HEK293 (cell line): ENCODE results near the gene CD2.

ENCODE experiments used
- KLF8 ChIP-seq: fragments of 450-650 bp; formaldehyde crosslinking; IDR thresholded peaks from 2 replicates; pipeline ENCODE4 v1.5.1; 2016; ENCODE audit warnings: missing biosample characterization, missing genetic modification characterization
- KLF9 ChIP-seq: fragments of 450-650 bp; formaldehyde crosslinking; IDR thresholded peaks from 2 replicates; pipeline ENCODE4 v1.5.1; 2016; ENCODE audit warnings: missing biosample characterization, missing genetic modification characterization, low read depth
- REPIN1 ChIP-seq: fragments of 450-650 bp; formaldehyde crosslinking; IDR thresholded peaks from 2 replicates; pipeline ENCODE4 v1.5.1; 2017; ENCODE audit warnings: missing biosample characterization, missing genetic modification characterization, low read depth
- ZBTB20 ChIP-seq: fragments of 450-650 bp; formaldehyde crosslinking; IDR thresholded peaks from 2 replicates; pipeline ENCODE4 v1.5.1; 2016; ENCODE audit warnings: missing biosample characterization, missing genetic modification characterization
- ZNF121 ChIP-seq: fragments of 450-650 bp; formaldehyde crosslinking; IDR thresholded peaks from 2 replicates; pipeline ENCODE4 v1.5.1; 2016; ENCODE audit warnings: missing biosample characterization, missing genetic modification characterization
- ZNF26 ChIP-seq: fragments of 450-650 bp; formaldehyde crosslinking; IDR thresholded peaks from 2 replicates; pipeline ENCODE4 v1.5.1; 2016; ENCODE audit warnings: missing biosample characterization, missing genetic modification characterization
- ZNF274 ChIP-seq, 2 experiments: fragments of 200-500 bp in 1 of 2; fragments of 450-650 bp in 1 of 2; sonication (Bioruptor generic) in 1 of 2; formaldehyde crosslinking in 1 of 2; IDR thresholded peaks; 2 replicates each; pipeline versions ENCODE4 v1.5.1 to v1.6.1; 2014 to 2016; ENCODE audit warnings: borderline replicate concordance in 1 of 2, inconsistent platforms in 1 of 2, low read length in 1 of 2, missing biosample characterization in 1 of 2, missing genetic modification characterization in 1 of 2
- ZNF350 ChIP-seq: fragments of 450-650 bp; formaldehyde crosslinking; IDR thresholded peaks from 2 replicates; pipeline ENCODE4 v1.5.0; 2017; ENCODE audit warnings: missing biosample characterization, mild to moderate bottlenecking, missing genetic modification characterization
- ZNF521 ChIP-seq: fragments of 450-650 bp; formaldehyde crosslinking; IDR thresholded peaks from 2 replicates; pipeline ENCODE4 v1.5.1; 2017; ENCODE audit warnings: missing biosample characterization, mild to moderate bottlenecking, missing genetic modification characterization
- ZNF626 ChIP-seq: fragments of 450-650 bp; sonication (Bioruptor Pico); formaldehyde crosslinking; IDR thresholded peaks from 2 replicates; pipeline ENCODE4 v1.5.1; 2018; ENCODE audit warnings: missing biosample characterization, missing genetic modification characterization, inconsistent platforms
- ZNF704 ChIP-seq: fragments of 450-650 bp; formaldehyde crosslinking; IDR thresholded peaks from 2 replicates; pipeline ENCODE4 v1.5.1; 2016; ENCODE audit warnings: missing biosample characterization, missing genetic modification characterization
- TF ChIP-seq, protein P1 (sequence below): fragments of 450-650 bp; formaldehyde crosslinking; IDR thresholded peaks from 2 replicates; pipeline ENCODE4 v1.5.1; 2016; ENCODE audit warnings: missing biosample characterization, missing genetic modification characterization

- TF ChIP-seq, protein P1, sequence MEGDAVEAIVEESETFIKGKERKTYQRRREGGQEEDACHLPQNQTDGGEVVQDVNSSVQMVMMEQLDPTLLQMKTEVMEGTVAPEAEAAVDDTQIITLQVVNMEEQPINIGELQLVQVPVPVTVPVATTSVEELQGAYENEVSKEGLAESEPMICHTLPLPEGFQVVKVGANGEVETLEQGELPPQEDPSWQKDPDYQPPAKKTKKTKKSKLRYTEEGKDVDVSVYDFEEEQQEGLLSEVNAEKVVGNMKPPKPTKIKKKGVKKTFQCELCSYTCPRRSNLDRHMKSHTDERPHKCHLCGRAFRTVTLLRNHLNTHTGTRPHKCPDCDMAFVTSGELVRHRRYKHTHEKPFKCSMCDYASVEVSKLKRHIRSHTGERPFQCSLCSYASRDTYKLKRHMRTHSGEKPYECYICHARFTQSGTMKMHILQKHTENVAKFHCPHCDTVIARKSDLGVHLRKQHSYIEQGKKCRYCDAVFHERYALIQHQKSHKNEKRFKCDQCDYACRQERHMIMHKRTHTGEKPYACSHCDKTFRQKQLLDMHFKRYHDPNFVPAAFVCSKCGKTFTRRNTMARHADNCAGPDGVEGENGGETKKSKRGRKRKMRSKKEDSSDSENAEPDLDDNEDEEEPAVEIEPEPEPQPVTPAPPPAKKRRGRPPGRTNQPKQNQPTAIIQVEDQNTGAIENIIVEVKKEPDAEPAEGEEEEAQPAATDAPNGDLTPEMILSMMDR (tag by site-specific recombination) = no peak
- TF ChIP-seq ZNF350 (no peak), KLF8 (no peak), ZNF704 (tag by site-specific recombination) (no peak), ZNF626 (tag by site-specific recombination) (no peak), ZNF121 (tag by site-specific recombination) (no peak), ZNF274 (IDR thresholded peaks at IDR 0.05; ENCODE audit: low read length) (no peak), ZNF274 (tag by site-specific recombination; IDR thresholded peaks at IDR 0.05; ENCODE audit: borderline replicate concordance) (no peak), ZNF521 (no peak), KLF9 (tag by site-specific recombination) (no peak), ZNF26 (tag by site-specific recombination) (no peak), ZBTB20 (no peak), REPIN1 (tag by site-specific recombination) (no peak)
These were observed 29.4 kb upstream of the CD2 start for GRCh38 chr1:116724765-116725375.
